PC-3 (cell line): Measurements from ENCODE around the gene CAND2.

ENCODE experiments used
- CTCF ChIP-seq: fragments of 300-600 bp; sonication (generic); conservative IDR thresholded peaks from 2 replicates; pipeline ENCODE4 v1.5.1; 2017; ENCODE audit warnings: antibody characterized with exemption, low read depth, mild to moderate bottlenecking, low read length
- EZH2 ChIP-seq: fragments of 300-600 bp; sonication (generic); IDR thresholded peaks from one replicate; pipeline ENCODE4 v1.6.1; 2017; ENCODE audit warnings: antibody characterized with exemption, mild to moderate bottlenecking, low read length; ENCODE audit not compliant: unreplicated experiment
- EZH2phosphoT487 ChIP-seq: fragments of 300-600 bp; sonication (generic); IDR thresholded peaks from 2 replicates; pipeline ENCODE4 v1.6.1; 2018; ENCODE audit warnings: mild to moderate bottlenecking, antibody characterized with exemption, low read length, borderline replicate concordance

GRCh38 chr3:12774619-12775018, 21.9 kb upstream of the CAND2 start:
- TF ChIP-seq CTCF, result no peak
- TF ChIP-seq EZH2, result no peak
- no peak for TF ChIP-seq EZH2phosphoT487
